Bronchial epithelial cell (primary cell): ENCODE data around the gene CELSR1. TPM values are rescaled to one million over a fixed set of nuclear protein-coding genes. Genes with fewer than 3 reads are reported as not detected.

ENCODE experiments used
- DNase-seq: peaks from one replicate; pipeline ENCODE4 v3.0.0-alpha.2; 2010; ENCODE audit warnings: low read depth
- FAIRE-seq: peaks from 2 replicates; lab custom pipeline; 2011; peaks lifted over from hg19 to GRCh38; lab: Jason Lieb, UNC
- H3K27me3 ChIP-seq: 2 replicates; pipeline ENCODE4 v1.5.1; 2011; ENCODE audit warnings: low read length; ENCODE audit not compliant: control insufficient read depth, insufficient read depth
- H3K36me3 ChIP-seq: 2 replicates; pipeline ENCODE4 v1.5.1; 2011; ENCODE audit warnings: low read length; ENCODE audit not compliant: control insufficient read depth, insufficient read depth
- H3K4me3 ChIP-seq: 2 replicates; pipeline ENCODE4 v1.5.1; 2011; ENCODE audit warnings: mild to moderate bottlenecking, low read depth, low read length, control low read depth
- total RNA-seq: library from RNA; depleted of rRNA; stranded (reverse); fragments of >200 nt; gene quantifications from 2 replicates; pipeline ENCODE4 v1.2.1, GENCODE V29; 2014
- TF ChIP-seq, protein P1 (sequence below): IDR thresholded peaks from 2 replicates; pipeline ENCODE4 v1.5.1; 2011; ENCODE audit warnings: mild to moderate bottlenecking, moderate library complexity, low read length, control low read depth, inconsistent platforms; ENCODE audit not compliant: insufficient read depth, severe bottlenecking

CELSR1 gene
- total RNA-seq, 1 donor from 2014 or later = 39.0 TPM

GRCh38 chr22:46414704-46415103 lies 122.7 kb downstream of the CELSR1 start:
- TF ChIP-seq, protein P1, sequence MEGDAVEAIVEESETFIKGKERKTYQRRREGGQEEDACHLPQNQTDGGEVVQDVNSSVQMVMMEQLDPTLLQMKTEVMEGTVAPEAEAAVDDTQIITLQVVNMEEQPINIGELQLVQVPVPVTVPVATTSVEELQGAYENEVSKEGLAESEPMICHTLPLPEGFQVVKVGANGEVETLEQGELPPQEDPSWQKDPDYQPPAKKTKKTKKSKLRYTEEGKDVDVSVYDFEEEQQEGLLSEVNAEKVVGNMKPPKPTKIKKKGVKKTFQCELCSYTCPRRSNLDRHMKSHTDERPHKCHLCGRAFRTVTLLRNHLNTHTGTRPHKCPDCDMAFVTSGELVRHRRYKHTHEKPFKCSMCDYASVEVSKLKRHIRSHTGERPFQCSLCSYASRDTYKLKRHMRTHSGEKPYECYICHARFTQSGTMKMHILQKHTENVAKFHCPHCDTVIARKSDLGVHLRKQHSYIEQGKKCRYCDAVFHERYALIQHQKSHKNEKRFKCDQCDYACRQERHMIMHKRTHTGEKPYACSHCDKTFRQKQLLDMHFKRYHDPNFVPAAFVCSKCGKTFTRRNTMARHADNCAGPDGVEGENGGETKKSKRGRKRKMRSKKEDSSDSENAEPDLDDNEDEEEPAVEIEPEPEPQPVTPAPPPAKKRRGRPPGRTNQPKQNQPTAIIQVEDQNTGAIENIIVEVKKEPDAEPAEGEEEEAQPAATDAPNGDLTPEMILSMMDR = no peak
- H3K27me3 ChIP-seq = no peaks in the 10 kb centered on the region
- peaks cover 36% of the 10 kb centered on the region for H3K36me3 ChIP-seq
- FAIRE-seq (no peak), DNase-seq (no peak)
- no peak overlapping the region for H3K4me3 ChIP-seq

DNA sequence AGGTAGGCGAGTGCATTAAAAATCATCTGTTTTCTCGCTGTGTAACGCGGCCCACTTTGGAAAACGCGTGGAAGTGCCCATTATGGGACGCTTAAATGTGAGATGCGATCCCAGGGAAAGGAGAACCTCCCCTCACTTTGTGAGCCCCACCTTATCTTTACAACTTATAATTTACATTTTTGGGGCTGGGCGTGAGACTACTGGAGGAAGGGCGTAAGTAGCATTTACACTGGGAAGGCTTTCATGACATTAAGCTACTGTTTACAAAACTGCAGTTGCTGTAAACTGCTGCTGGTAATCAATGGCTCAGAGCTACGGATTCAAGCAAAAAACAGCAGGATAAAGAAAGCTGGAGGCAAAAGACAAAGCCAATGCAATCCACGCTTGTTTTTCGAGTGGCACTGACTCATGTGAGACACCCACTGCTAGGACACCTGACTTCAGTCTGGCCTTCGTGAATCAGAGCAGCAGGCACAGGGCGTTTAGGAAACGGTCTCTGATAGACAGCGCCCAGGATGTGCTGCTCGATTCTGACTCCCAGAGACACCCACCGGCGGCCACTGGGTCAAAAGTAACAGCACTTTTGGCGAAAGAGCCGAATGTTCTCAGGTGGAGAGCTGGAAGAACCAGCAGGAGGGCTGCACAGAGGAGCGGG lies 123.6 kb downstream of the CELSR1 start:
- Histone ChIP-seq H3K27me3 (no peaks in the 10 kb centered on the region), H3K4me3 (no peak overlapping the region), H3K36me3 (peaks cover 43% of the 10 kb centered on the region)
- DNase-seq = no peak
- no peak for FAIRE-seq
- TF ChIP-seq, protein P1 = no peak

GRCh38 chr22:46411347-46411746 lies 126.1 kb downstream of the CELSR1 start:
- TF ChIP-seq, protein P1 = no peak
- FAIRE-seq (no peak), DNase-seq (no peak)
- H3K4me3 ChIP-seq = no peak overlapping the region
- H3K27me3 ChIP-seq = no peaks in the 10 kb centered on the region
- peaks cover 46% of the 10 kb centered on the region for H3K36me3 ChIP-seq

DNA sequence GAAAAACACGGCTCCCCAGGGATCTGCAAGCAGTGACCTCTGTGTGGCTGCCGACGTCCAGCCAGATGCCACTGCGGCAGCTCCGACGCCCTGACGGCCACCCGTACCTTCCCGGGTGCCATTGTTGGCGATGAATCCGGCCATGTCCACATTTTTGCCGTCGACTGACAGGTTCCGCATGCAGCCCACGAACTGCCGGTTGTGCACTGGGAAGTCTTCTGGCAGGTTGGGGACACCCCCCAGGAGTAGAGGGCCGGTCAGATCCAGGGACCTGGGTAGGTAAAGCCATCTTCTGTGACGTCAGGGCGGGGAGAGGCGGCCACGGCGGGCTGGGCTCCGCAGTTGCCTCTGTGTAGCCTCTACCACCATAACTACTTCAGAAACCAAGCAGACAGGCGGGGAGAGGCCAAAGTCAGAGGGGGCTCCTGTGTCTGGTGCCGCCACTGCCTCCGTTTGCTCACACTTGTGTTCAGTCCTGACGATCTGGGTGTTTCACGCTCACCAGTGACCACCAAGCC lies 127.1 kb downstream of the CELSR1 start:
- no peak overlapping the region for H3K4me3 ChIP-seq
- H3K27me3 ChIP-seq = no peaks in the 10 kb centered on the region
- TF ChIP-seq, protein P1 = no peak
- DNase-seq (no peak), FAIRE-seq (no peak)
- peaks cover 48% of the 10 kb centered on the region for H3K36me3 ChIP-seq

DNA sequence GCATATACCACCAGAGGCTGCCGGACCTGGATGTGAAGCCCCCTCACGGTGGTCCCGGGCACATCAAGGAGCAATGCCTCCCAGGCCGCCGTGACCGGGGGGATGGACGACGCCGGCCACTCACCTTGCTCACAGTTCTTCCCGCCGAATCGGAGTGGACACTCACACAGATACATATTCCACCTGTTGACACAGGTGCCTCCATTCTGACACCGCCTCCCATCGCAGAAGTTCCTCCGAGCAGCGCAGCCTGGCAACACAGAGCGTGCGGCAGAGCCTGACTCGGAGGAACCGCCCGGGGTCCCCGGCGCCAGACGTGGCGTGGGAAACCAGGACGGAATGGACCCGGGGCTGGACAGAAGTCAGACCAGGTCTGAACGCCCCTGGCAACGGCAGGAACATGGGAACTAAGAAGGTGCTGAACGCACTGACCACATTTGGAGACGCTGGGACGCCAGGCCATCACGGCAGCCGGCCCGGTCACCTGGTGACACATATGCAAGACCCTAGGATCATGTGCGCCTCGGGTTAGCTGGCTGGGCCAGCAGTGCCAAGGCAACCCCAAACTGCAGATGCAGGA lies 127.7 kb downstream of the CELSR1 start:
- DNase-seq = no peak
- H3K4me3 ChIP-seq = no peak overlapping the region
- TF ChIP-seq, protein P1 = no peak
- no peaks in the 10 kb centered on the region for H3K27me3 ChIP-seq
- no peak for FAIRE-seq
- H3K36me3 ChIP-seq = peaks cover 47% of the 10 kb centered on the region
